ENCODE measurements around the gene TMEM151A.

DNA sequence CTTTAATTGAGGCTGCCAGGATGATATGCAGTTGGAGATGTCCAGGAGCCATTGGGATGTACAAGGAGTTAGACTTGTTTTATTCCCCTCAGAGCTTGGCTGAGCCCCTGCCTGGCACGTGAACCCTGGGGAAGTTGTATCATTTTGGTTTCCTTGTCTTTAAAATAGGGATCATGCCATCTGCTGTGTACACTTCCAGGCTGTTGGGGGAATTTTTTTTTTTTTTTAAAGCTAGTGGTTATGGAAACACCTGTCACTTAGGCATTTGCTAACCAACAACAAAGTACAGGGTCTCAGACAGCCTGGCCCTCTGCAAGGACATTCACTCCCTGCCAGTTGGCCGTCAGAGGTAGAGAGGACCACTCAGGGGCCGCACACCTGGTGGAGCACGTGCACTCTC lies 31.7 kb upstream of the TMEM151A start:
- TF ChIP-seq, protein P1, sequence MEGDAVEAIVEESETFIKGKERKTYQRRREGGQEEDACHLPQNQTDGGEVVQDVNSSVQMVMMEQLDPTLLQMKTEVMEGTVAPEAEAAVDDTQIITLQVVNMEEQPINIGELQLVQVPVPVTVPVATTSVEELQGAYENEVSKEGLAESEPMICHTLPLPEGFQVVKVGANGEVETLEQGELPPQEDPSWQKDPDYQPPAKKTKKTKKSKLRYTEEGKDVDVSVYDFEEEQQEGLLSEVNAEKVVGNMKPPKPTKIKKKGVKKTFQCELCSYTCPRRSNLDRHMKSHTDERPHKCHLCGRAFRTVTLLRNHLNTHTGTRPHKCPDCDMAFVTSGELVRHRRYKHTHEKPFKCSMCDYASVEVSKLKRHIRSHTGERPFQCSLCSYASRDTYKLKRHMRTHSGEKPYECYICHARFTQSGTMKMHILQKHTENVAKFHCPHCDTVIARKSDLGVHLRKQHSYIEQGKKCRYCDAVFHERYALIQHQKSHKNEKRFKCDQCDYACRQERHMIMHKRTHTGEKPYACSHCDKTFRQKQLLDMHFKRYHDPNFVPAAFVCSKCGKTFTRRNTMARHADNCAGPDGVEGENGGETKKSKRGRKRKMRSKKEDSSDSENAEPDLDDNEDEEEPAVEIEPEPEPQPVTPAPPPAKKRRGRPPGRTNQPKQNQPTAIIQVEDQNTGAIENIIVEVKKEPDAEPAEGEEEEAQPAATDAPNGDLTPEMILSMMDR (conservative IDR thresholded peaks at IDR 0.05; ENCODE audit: low read depth in 2 of 2): no peak
- TF ChIP-seq EZH2phosphoT487 (IDR thresholded peaks at IDR 0.05; ENCODE audit: unreplicated experiment): no peak
- TF ChIP-seq, protein P2, sequence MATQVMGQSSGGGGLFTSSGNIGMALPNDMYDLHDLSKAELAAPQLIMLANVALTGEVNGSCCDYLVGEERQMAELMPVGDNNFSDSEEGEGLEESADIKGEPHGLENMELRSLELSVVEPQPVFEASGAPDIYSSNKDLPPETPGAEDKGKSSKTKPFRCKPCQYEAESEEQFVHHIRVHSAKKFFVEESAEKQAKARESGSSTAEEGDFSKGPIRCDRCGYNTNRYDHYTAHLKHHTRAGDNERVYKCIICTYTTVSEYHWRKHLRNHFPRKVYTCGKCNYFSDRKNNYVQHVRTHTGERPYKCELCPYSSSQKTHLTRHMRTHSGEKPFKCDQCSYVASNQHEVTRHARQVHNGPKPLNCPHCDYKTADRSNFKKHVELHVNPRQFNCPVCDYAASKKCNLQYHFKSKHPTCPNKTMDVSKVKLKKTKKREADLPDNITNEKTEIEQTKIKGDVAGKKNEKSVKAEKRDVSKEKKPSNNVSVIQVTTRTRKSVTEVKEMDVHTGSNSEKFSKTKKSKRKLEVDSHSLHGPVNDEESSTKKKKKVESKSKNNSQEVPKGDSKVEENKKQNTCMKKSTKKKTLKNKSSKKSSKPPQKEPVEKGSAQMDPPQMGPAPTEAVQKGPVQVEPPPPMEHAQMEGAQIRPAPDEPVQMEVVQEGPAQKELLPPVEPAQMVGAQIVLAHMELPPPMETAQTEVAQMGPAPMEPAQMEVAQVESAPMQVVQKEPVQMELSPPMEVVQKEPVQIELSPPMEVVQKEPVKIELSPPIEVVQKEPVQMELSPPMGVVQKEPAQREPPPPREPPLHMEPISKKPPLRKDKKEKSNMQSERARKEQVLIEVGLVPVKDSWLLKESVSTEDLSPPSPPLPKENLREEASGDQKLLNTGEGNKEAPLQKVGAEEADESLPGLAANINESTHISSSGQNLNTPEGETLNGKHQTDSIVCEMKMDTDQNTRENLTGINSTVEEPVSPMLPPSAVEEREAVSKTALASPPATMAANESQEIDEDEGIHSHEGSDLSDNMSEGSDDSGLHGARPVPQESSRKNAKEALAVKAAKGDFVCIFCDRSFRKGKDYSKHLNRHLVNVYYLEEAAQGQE (IDR thresholded peaks at IDR 0.05; ENCODE audit: unreplicated experiment): no peak
- TF ChIP-seq ZNF114 (CRISPR knock-in tag; IDR thresholded peaks at IDR 0.05): no peak
